ENCODE results near the gene TWIST2.

DNA sequence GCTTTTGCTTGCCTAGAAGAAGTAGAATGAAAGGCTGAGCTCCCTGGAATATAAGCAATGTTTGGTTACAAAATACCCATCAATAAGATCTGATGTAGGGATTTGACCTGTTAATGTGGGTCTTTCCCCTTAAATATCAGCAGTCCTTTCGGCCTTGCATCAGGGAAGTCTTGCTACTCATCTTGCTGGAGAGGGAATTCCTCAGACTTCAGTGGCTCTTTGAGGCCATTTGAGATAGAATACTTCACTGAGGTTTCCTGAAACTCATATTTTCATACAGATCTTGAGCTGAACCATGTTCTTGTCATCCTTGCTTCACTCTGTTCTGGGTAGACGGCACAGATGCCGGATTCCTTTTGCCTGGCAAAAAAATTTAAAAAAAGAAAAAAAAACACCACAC is 3.9 kb downstream of the TWIST2 start:
- TF ChIP-seq, protein P1, sequence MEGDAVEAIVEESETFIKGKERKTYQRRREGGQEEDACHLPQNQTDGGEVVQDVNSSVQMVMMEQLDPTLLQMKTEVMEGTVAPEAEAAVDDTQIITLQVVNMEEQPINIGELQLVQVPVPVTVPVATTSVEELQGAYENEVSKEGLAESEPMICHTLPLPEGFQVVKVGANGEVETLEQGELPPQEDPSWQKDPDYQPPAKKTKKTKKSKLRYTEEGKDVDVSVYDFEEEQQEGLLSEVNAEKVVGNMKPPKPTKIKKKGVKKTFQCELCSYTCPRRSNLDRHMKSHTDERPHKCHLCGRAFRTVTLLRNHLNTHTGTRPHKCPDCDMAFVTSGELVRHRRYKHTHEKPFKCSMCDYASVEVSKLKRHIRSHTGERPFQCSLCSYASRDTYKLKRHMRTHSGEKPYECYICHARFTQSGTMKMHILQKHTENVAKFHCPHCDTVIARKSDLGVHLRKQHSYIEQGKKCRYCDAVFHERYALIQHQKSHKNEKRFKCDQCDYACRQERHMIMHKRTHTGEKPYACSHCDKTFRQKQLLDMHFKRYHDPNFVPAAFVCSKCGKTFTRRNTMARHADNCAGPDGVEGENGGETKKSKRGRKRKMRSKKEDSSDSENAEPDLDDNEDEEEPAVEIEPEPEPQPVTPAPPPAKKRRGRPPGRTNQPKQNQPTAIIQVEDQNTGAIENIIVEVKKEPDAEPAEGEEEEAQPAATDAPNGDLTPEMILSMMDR (IDR thresholded peaks at IDR 0.05; ENCODE audit: low read length): no peak
- no peak for TF ChIP-seq EZH2 (IDR thresholded peaks at IDR 0.05; ENCODE audit: borderline replicate concordance, low read length)

All from OCI-LY1 (cell line).